Transverse colon (tissue), 4 donors: ENCODE measurements around the gene PLEKHA6.

Source experiments
- POLR2AphosphoS5 ChIP-seq, 3 donors: sonication (generic); formaldehyde crosslinking; IDR thresholded peaks; one replicate each; pipeline ENCODE4 v1.6.1; 2016; ENCODE audit warnings: antibody characterized with exemption in 3 of 3
- TF ChIP-seq, protein P1 (sequence below), 5 experiments: fragments of 200-600 bp in 3 of 5; fragments of 450-650 bp in 2 of 5; sonication (generic) in 3 of 5; IDR thresholded peaks; 1 replicate in 2 of 5; 2 replicates in 3 of 5; pipeline ENCODE4 v1.5.1; 2016 to 2017; ENCODE audit warnings: antibody characterized with exemption in 5 of 5, inconsistent platforms in 3 of 5, mild to moderate bottlenecking in 2 of 5, moderate library complexity in 1 of 5

GRCh38 chr1:204170494-204171155 lies 189.1 kb downstream of the PLEKHA6 start:
- TF ChIP-seq POLR2AphosphoS5 (IDR thresholded peaks at IDR 0.05): no peak
- TF ChIP-seq, protein P1, sequence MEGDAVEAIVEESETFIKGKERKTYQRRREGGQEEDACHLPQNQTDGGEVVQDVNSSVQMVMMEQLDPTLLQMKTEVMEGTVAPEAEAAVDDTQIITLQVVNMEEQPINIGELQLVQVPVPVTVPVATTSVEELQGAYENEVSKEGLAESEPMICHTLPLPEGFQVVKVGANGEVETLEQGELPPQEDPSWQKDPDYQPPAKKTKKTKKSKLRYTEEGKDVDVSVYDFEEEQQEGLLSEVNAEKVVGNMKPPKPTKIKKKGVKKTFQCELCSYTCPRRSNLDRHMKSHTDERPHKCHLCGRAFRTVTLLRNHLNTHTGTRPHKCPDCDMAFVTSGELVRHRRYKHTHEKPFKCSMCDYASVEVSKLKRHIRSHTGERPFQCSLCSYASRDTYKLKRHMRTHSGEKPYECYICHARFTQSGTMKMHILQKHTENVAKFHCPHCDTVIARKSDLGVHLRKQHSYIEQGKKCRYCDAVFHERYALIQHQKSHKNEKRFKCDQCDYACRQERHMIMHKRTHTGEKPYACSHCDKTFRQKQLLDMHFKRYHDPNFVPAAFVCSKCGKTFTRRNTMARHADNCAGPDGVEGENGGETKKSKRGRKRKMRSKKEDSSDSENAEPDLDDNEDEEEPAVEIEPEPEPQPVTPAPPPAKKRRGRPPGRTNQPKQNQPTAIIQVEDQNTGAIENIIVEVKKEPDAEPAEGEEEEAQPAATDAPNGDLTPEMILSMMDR (IDR thresholded peaks at IDR 0.05): no peak
